ENCODE measurements around the gene CSNK2A3.

DNA sequence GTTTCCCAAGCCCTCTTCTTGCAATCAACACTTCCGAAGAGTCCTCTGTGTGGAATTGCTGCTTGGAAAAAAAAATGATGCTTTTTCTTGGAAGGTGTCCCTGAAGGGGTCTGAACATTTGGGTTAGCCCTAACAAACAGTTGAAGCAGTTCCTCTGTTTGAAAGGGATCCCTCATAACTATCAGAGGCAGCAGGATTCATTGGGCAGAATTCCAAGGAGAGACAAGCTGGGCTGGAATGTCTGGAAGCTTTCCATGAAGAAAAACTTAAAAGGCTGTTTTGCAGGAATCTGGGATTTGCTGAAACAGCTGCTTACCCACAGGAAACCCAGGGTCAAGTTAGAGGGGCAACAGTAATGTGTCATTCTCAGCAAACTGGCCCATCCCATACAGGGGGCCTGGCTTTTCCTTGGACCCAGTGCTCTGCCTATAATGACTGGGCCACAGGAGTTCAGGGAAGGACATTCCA is 3.1 kb downstream of the CSNK2A3 start:
- TF ChIP-seq, protein P1, sequence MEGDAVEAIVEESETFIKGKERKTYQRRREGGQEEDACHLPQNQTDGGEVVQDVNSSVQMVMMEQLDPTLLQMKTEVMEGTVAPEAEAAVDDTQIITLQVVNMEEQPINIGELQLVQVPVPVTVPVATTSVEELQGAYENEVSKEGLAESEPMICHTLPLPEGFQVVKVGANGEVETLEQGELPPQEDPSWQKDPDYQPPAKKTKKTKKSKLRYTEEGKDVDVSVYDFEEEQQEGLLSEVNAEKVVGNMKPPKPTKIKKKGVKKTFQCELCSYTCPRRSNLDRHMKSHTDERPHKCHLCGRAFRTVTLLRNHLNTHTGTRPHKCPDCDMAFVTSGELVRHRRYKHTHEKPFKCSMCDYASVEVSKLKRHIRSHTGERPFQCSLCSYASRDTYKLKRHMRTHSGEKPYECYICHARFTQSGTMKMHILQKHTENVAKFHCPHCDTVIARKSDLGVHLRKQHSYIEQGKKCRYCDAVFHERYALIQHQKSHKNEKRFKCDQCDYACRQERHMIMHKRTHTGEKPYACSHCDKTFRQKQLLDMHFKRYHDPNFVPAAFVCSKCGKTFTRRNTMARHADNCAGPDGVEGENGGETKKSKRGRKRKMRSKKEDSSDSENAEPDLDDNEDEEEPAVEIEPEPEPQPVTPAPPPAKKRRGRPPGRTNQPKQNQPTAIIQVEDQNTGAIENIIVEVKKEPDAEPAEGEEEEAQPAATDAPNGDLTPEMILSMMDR (IDR thresholded peaks at IDR 0.05), result no peak
- no peak for TF ChIP-seq POLR2A (IDR thresholded peaks at IDR 0.05)
- no peak for TF ChIP-seq POLR2AphosphoS5 (IDR thresholded peaks at IDR 0.05)

Data from breast epithelium (tissue), 3 donors.